Fibroblast of skin of left quadriceps (primary cell): ENCODE data around the gene TRIM51.
"Not testable (repeated sequence)": the region's sequence is repeated elsewhere in the genome, so short reads cannot be mapped to it uniquely, and the experiment has no call there.

Experiments
- DNase-seq, 2 experiments: peaks; one replicate each; pipeline ENCODE4 v3.0.0-alpha.2; 2013; ENCODE audit warnings: low read depth in 2 of 2

TRIM51 gene

GRCh38 chr11:55882997-55883396 is at the start of gene TRIM51:
TSS of gene TRIM51 (plus strand) at chr11:55883297. CDS start at chr11:55885429, 2,132 bp downstream.
- not testable (repeated sequence) for DNase-seq

- DNase-seq, result no peak
These were observed 44.6 kb upstream of the TRIM51 start, which contains the start of gene OR5D16 for GRCh38 chr11:55838452-55838851. TSS of gene OR5D16 (plus strand) at chr11:55838752. CDS start at chr11:55838752, 0 bp downstream.

- DNase-seq, result no peak
These were observed 35.6 kb upstream of the TRIM51 start for GRCh38 chr11:55847453-55847852.

GRCh38 chr11:55849037-55849436 is 34.1 kb upstream of the TRIM51 start:
- no peak for DNase-seq

- no peak for DNase-seq
These were observed 31.0 kb upstream of the TRIM51 start for GRCh38 chr11:55852141-55852540.

GRCh38 chr11:55854704-55855103 is 28.4 kb upstream of the TRIM51 start:
- DNase-seq, result no peak

- not testable (repeated sequence) for DNase-seq
These were observed 15.7 kb upstream of the TRIM51 start for GRCh38 chr11:55867354-55867753.

GRCh38 chr11:55872731-55873130 is 10.4 kb upstream of the TRIM51 start:
- not testable (repeated sequence) for DNase-seq

GRCh38 chr11:55873146-55873545 is 10.0 kb upstream of the TRIM51 start:
- not testable (repeated sequence) for DNase-seq

- DNase-seq, result not testable (repeated sequence)
These were observed 1.9 kb downstream of the TRIM51 start for GRCh38 chr11:55884995-55885394.

- DNase-seq, result not testable (repeated sequence)
These were observed 2.4 kb downstream of the TRIM51 start for GRCh38 chr11:55885481-55885880.

GRCh38 chr11:55895216-55895615 is 12.1 kb downstream of the TRIM51 start:
- DNase-seq, result no peak

- no peak for DNase-seq
These were observed 19.2 kb downstream of the TRIM51 start for GRCh38 chr11:55902308-55902707.

- DNase-seq, result no peak
These were observed 31.4 kb downstream of the TRIM51 start, which contains the start of gene OR5W2 for GRCh38 chr11:55914482-55914881. TSS of gene OR5W2 (minus strand) at chr11:55914582. CDS start at chr11:55914582, 0 bp downstream.

- DNase-seq, result no peak
These were observed 37.4 kb downstream of the TRIM51 start for GRCh38 chr11:55920537-55920936.

- no peak for DNase-seq
These were observed 53.2 kb downstream of the TRIM51 start, which contains the start of gene OR5I1 for GRCh38 chr11:55936300-55936699. TSS of gene OR5I1 (minus strand) at chr11:55936400. CDS start at chr11:55936400, 0 bp downstream.
